Fibroblast of mammary gland (primary cell): ENCODE measurements around the gene ATCAY.

Experiments used
- DNase-seq: peaks from one replicate; pipeline ENCODE4 v3.0.0-alpha.2; 2010; ENCODE audit warnings: low read depth
- H3K4me3 ChIP-seq: 2 replicates; pipeline ENCODE4 v1.5.1; 2011; ENCODE audit warnings: low read depth, mild to moderate bottlenecking, low read length, moderate library complexity; ENCODE audit not compliant: control insufficient read depth
- CTCF ChIP-seq: conservative IDR thresholded peaks from 2 replicates; pipeline ENCODE4 v1.5.1; 2011; ENCODE audit warnings: low read depth, low read length, inconsistent platforms; ENCODE audit not compliant: control insufficient read depth, insufficient read depth

Gene ATCAY

GRCh38 chr19:3898426-3898825 is 17.9 kb downstream of the ATCAY start:
- no peak overlapping the region for H3K4me3 ChIP-seq
- no peak for TF ChIP-seq CTCF
- no peak for DNase-seq

GRCh38 chr19:3899531-3900294 is 19.2 kb downstream of the ATCAY start:
- no peak for TF ChIP-seq CTCF
- no peak overlapping the region for H3K4me3 ChIP-seq
- no peak for DNase-seq

GRCh38 chr19:3902317-3902973 is 22.0 kb downstream of the ATCAY start:
- H3K4me3 ChIP-seq: no peak overlapping the region
- no peak for TF ChIP-seq CTCF
- no peak for DNase-seq

- no peak for DNase-seq
- no peak overlapping the region for H3K4me3 ChIP-seq
- TF ChIP-seq CTCF: no peak
These were observed 23.7 kb downstream of the ATCAY start for GRCh38 chr19:3904233-3904632.

GRCh38 chr19:3907626-3908265 is 27.3 kb downstream of the ATCAY start:
- no peak overlapping the region for H3K4me3 ChIP-seq
- DNase-seq: no peak
- TF ChIP-seq CTCF: no peak

GRCh38 chr19:3908266-3909054 is 28.0 kb downstream of the ATCAY start:
- TF ChIP-seq CTCF: no peak
- DNase-seq: no peak

More at GRCh38 chr19:3908266-3909054, 28.0 kb downstream of the ATCAY start:
- H3K4me3 ChIP-seq: no peak overlapping the region
